OCI-LY3 (cell line): ENCODE results near the gene SSTR1.

Experiments
- H2AFZ ChIP-seq: fragments of 200-600, 300-600 bp; shearing (Covaris generic); 2 replicates; pipeline ENCODE4 v1.6.0; 2014; ENCODE audit warnings: antibody characterized with exemption, low read depth, low read length
- H3K27ac ChIP-seq: fragments of 200-600, 300-600 bp; sonication (generic); 2 replicates; pipeline ENCODE4 v1.5.1; 2014; ENCODE audit warnings: mild to moderate bottlenecking, low read length, moderate library complexity, mixed read lengths
- H3K27me3 ChIP-seq: fragments of 200-600, 300-600 bp; sonication (generic); 2 replicates; pipeline ENCODE4 v1.6.1; 2014; ENCODE audit warnings: low read depth, low read length, mixed read lengths
- H3K36me3 ChIP-seq: fragments of 200-600, 300-600 bp; sonication (generic); replicated peaks from 2 replicates; pipeline ENCODE3; 2014; ENCODE audit warnings: low read depth, low read length, mixed read lengths
- H3K4me1 ChIP-seq: fragments of 300-600, 200-600 bp; sonication (generic); 2 replicates; pipeline ENCODE4 v1.6.1; 2014; ENCODE audit warnings: low read length, mixed read lengths
- H3K4me2 ChIP-seq: fragments of 200-600, 300-600 bp; sonication (generic); 2 replicates; pipeline ENCODE4 v1.6.1; 2014; ENCODE audit warnings: low read length, mixed read lengths
- H3K4me3 ChIP-seq: fragments of 300-600, 200-600 bp; sonication (generic); 2 replicates; pipeline ENCODE4 v1.5.1; 2014; ENCODE audit warnings: antibody characterized with exemption, mild to moderate bottlenecking, low read length, moderate library complexity
- H3K79me2 ChIP-seq: fragments of 300-600, 200-600 bp; shearing (Covaris generic); 2 replicates; pipeline ENCODE4 v1.6.1; 2014; ENCODE audit warnings: mild to moderate bottlenecking, low read length, mixed read lengths
- H3K9ac ChIP-seq: fragments of 300-600, 200-600 bp; shearing (Covaris generic); 2 replicates; pipeline ENCODE4 v1.6.0; 2014; ENCODE audit warnings: mild to moderate bottlenecking, low read length, moderate library complexity
- H3K9me3 ChIP-seq: fragments of 200-600, 300-600 bp; shearing (Covaris generic); 2 replicates; pipeline ENCODE4 v1.6.1; 2014; ENCODE audit warnings: low read length, mixed read lengths; ENCODE audit not compliant: insufficient read depth
- H4K20me1 ChIP-seq: fragments of 200-600, 300-600 bp; sonication (generic); 2 replicates; pipeline ENCODE4 v1.6.1; 2016; ENCODE audit warnings: low read length, mixed read lengths; ENCODE audit not compliant: insufficient read depth
- EZH2phosphoT487 ChIP-seq: fragments of 200-600 bp; shearing (Covaris generic); IDR thresholded peaks from 2 replicates; pipeline ENCODE4 v1.6.1; 2018; ENCODE audit warnings: antibody characterized with exemption, mixed run types, low read depth
- TF ChIP-seq, protein P1 (sequence below): fragments of 200-600, 300-600 bp; sonication (generic); IDR thresholded peaks from 2 replicates; pipeline ENCODE4 v1.5.1; 2014; ENCODE audit warnings: antibody characterized with exemption, low read length, low read depth

Gene SSTR1, protein sequence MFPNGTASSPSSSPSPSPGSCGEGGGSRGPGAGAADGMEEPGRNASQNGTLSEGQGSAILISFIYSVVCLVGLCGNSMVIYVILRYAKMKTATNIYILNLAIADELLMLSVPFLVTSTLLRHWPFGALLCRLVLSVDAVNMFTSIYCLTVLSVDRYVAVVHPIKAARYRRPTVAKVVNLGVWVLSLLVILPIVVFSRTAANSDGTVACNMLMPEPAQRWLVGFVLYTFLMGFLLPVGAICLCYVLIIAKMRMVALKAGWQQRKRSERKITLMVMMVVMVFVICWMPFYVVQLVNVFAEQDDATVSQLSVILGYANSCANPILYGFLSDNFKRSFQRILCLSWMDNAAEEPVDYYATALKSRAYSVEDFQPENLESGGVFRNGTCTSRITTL

DNA sequence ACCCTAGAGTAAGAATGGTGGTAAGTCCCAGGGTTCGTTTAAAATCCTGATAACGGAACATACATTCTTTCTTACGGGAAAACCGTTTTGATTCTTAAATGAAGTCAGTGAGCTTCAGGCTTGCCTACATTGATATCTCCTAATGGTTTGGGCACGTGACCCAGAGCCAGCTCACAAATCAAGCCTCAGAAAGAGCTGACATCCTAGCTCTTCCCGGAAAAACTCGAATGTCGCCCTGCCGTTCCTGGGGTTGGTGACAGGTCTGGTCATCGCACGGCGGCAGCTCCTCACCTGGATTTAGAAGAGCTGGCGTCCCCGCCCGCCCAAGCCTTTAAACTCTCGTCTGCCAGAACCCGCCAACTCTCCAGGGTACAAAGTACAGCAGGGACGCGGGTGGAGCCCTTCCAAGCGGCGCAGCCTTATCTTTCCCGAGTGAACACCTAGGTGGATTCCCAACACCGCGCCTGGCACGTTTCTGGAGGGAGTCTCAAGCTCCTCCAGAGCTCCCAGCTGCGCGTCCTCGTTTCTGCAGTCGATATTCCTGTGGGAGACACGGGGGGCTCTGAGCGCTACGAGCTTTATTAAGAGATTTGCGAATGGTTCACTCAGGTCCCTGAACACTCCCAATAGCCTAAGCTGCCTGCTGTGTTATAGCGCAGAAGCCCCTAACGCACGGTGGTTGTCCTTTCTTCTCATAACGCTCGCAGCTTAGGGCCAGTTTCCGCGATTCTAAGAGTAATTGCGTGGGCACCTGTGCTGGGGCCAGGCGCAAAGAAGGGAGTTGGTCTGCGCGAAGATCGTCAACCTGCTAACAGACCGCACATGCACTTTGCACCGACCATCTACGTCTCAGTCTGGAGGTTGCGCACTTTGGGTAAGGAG, at the start of gene SSTR1:
TSS of gene SSTR1 (plus strand) at position 169 of the 882 bp plus-strand sequence. CDS start 1,486 bp downstream, outside the sequence.
- no peaks in the 10 kb centered on the region for H3K36me3 ChIP-seq
- H3K4me3 ChIP-seq, result no peak within 1 kb of the TSS
- H3K9me3 ChIP-seq, result no peaks in the 10 kb centered on the region; the same call in 1 of the 2 replicates
- no peaks in the 10 kb centered on the region for H3K27me3 ChIP-seq
- H4K20me1 ChIP-seq, result no peaks in the 10 kb centered on the region
- no peaks in the 10 kb centered on the region for H3K79me2 ChIP-seq
- H3K9ac ChIP-seq, result no peak within 1 kb of the TSS
- no peaks in the 10 kb centered on the region for H3K4me1 ChIP-seq
- H3K27ac ChIP-seq, result no peak within 1 kb of the TSS
- TF ChIP-seq EZH2phosphoT487, result no peak
- TF ChIP-seq, protein P1, sequence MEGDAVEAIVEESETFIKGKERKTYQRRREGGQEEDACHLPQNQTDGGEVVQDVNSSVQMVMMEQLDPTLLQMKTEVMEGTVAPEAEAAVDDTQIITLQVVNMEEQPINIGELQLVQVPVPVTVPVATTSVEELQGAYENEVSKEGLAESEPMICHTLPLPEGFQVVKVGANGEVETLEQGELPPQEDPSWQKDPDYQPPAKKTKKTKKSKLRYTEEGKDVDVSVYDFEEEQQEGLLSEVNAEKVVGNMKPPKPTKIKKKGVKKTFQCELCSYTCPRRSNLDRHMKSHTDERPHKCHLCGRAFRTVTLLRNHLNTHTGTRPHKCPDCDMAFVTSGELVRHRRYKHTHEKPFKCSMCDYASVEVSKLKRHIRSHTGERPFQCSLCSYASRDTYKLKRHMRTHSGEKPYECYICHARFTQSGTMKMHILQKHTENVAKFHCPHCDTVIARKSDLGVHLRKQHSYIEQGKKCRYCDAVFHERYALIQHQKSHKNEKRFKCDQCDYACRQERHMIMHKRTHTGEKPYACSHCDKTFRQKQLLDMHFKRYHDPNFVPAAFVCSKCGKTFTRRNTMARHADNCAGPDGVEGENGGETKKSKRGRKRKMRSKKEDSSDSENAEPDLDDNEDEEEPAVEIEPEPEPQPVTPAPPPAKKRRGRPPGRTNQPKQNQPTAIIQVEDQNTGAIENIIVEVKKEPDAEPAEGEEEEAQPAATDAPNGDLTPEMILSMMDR, result no peak
- no peak within 1 kb of the TSS for H2AFZ ChIP-seq
- H3K4me2 ChIP-seq, result no peak within 1 kb of the TSS

GRCh38 chr14:38158468-38158867, 49.2 kb upstream of the SSTR1 start:
- H3K79me2 ChIP-seq, result no peaks in the 10 kb centered on the region
- H3K4me1 ChIP-seq, result no peaks in the 10 kb centered on the region
- no peak for TF ChIP-seq EZH2phosphoT487
- TF ChIP-seq, protein P1, result no peak
- no peak overlapping the region for H2AFZ ChIP-seq
- no peak overlapping the region for H3K27ac ChIP-seq
- no peaks in the 10 kb centered on the region for H3K27me3 ChIP-seq
- no peak overlapping the region for H3K4me2 ChIP-seq
- no peak overlapping the region for H3K4me3 ChIP-seq
- no peaks in the 10 kb centered on the region for H3K9me3 ChIP-seq
- H4K20me1 ChIP-seq, result no peaks in the 10 kb centered on the region
- no peak overlapping the region for H3K9ac ChIP-seq
- no peaks in the 10 kb centered on the region for H3K36me3 ChIP-seq

GRCh38 chr14:38168416-38168815, 39.3 kb upstream of the SSTR1 start:
- Histone ChIP-seq H3K9ac (no peak overlapping the region), H3K4me3 (no peak overlapping the region), H2AFZ (no peak overlapping the region), H4K20me1 (no peaks in the 10 kb centered on the region), H3K79me2 (no peaks in the 10 kb centered on the region), H3K9me3 (no peaks in the 10 kb centered on the region), H3K4me1 (no peaks in the 10 kb centered on the region), H3K27ac (no peak overlapping the region), H3K27me3 (no peaks in the 10 kb centered on the region), H3K4me2 (no peak overlapping the region), H3K36me3 (no peaks in the 10 kb centered on the region)
- no peak for TF ChIP-seq EZH2phosphoT487
- TF ChIP-seq, protein P1, result no peak

GRCh38 chr14:38171197-38171596, 36.5 kb upstream of the SSTR1 start:
- Histone ChIP-seq H3K9me3 (no peaks in the 10 kb centered on the region), H4K20me1 (no peaks in the 10 kb centered on the region), H3K79me2 (no peaks in the 10 kb centered on the region), H3K4me2 (no peak overlapping the region), H3K9ac (no peak overlapping the region), H2AFZ (no peak overlapping the region), H3K27me3 (no peaks in the 10 kb centered on the region), H3K4me1 (no peaks in the 10 kb centered on the region), H3K36me3 (no peaks in the 10 kb centered on the region), H3K4me3 (no peak overlapping the region), H3K27ac (no peak overlapping the region)
- TF ChIP-seq EZH2phosphoT487, result no peak
- TF ChIP-seq, protein P1, result no peak
